Sigmoid colon (tissue), 7 donors: ENCODE data around the gene VILL. TPM values are rescaled to one million over a fixed set of nuclear protein-coding genes. Genes with fewer than 3 reads are reported as not detected.
A peak's percentile ranks its signal among the peaks of the same experiment; 100 is the strongest.

Source experiments
- DNase-seq: peaks from one replicate; pipeline ENCODE4 v3.0.0-alpha.2; 2019
- H3K27ac ChIP-seq, 4 donors: fragments of 200-600 bp; sonication (generic); one replicate each; pipeline ENCODE4 v1.5.1; 2016 to 2019; ENCODE audit warnings: mild to moderate bottlenecking in 1 of 4
- H3K27me3 ChIP-seq, 3 donors: fragments of 200-600 bp; sonication (generic); one replicate each; pipeline ENCODE4 v1.5.1; 2019; ENCODE audit warnings: mild to moderate bottlenecking in 1 of 3
- H3K36me3 ChIP-seq, 4 donors: fragments of 200-600 bp; sonication (generic); one replicate each; pipeline ENCODE4 v1.5.1; 2016 to 2019
- H3K4me1 ChIP-seq, 4 donors: fragments of 200-600 bp; sonication (generic); one replicate each; pipeline ENCODE4 v1.5.1; 2017 to 2019
- H3K4me3 ChIP-seq, 4 donors: fragments of 200-600 bp; sonication (generic); one replicate each; pipeline ENCODE4 v1.5.1; 2017 to 2019; ENCODE audit warnings: mild to moderate bottlenecking in 2 of 4, moderate library complexity in 1 of 4
- H3K9me3 ChIP-seq, 4 donors: fragments of 200-600 bp in 3 of 4; sonication (generic) in 3 of 4; one replicate each; pipeline versions ENCODE4 v1.5.1 to v1.6.1; 2013 to 2019
- CTCF ChIP-seq, 4 experiments: fragments of 450-650 bp in 3 of 4; fragments of 200-600 bp in 1 of 4; IDR thresholded peaks; one replicate each; pipeline ENCODE4 v1.5.1; 2016 to 2019; ENCODE audit warnings: antibody characterized with exemption in 4 of 4, mild to moderate bottlenecking in 3 of 4, moderate library complexity in 2 of 4
- EP300 ChIP-seq, 4 donors: sonication (generic); formaldehyde crosslinking; IDR thresholded peaks; one replicate each; pipeline ENCODE4 v1.6.1; 2017; ENCODE audit warnings: antibody characterized with exemption in 4 of 4
- POLR2A ChIP-seq, 2 donors: fragments of 450-650 bp; IDR thresholded peaks; one replicate each; pipeline ENCODE4 v1.6.1; 2016; ENCODE audit warnings: antibody characterized with exemption in 2 of 2, mild to moderate bottlenecking in 2 of 2, moderate library complexity in 2 of 2
- POLR2AphosphoS5 ChIP-seq, 4 donors: sonication (generic); formaldehyde crosslinking; IDR thresholded peaks; one replicate each; pipeline ENCODE4 v1.6.1; 2017; ENCODE audit warnings: antibody characterized with exemption in 4 of 4
- WGBS, 2 donors: extraction: QIAGEN DNeasy Blood & Tissue Kit; methylation state at CpG; one replicate each; pipeline ENCODE4 v1.1.7; 2013; 5-methylcytosine and 5-hydroxymethylcytosine counted together
- intact Hi-C: fragments of 100-400 bp; cut with DNase I; formaldehyde crosslinking; loops from one replicate; pipeline ENCODE4 v1.15.1; 2023
- polyA plus RNA-seq, 3 donors: library from polyadenylated mRNA; stranded (reverse); fragments of 200-250 nt; gene quantifications; one replicate each; pipeline ENCODE4 v1.2.3, GENCODE V29; 2013
- total RNA-seq, 4 donors: library from RNA; depleted of rRNA; stranded (reverse); fragments of >200 nt; gene quantifications; one replicate each; pipeline ENCODE4 v1.1.0, GENCODE V29; 2016
- donor health status: healthy with polysubstance abuse.
- donor health status: Bipolar disorder and iron deficiency.
- donor health status: healthy.

The VILL gene
- total and polyA plus RNA-seq, 7 donors, result 5.3 to 175 (median 8.3) TPM

GRCh38 chr3:38004415-38005075, 14.0 kb downstream of the VILL start:
- WGBS, 2 donors, result 17 to 63% methylated on average over 14 of the region's 14 CpGs
- Histone ChIP-seq H3K4me1 (peaks cover 0 to 16% (median 6%) of the 10 kb centered on the region in 4 donors), H3K9me3 (no peaks in the 10 kb centered on the region), H3K36me3 (peaks cover 0 to 46% (median 12%) of the 10 kb centered on the region in 4 donors), H3K27me3 (no peaks in the 10 kb centered on the region), H3K4me3 (no peak overlapping the region), H3K27ac (peak overlapping the region in 2 of 4 donors; percentile 25 to 46)
- DNase-seq, result peak; percentile 82
- TF ChIP-seq CTCF (IDR thresholded peaks at IDR 0.05) (peak; percentile 56 to 61 (median 60)), POLR2AphosphoS5 (IDR thresholded peaks at IDR 0.05) (no peak), POLR2A (IDR thresholded peaks at IDR 0.05) (no peak), EP300 (IDR thresholded peaks at IDR 0.05) (no peak)
- intact Hi-C loops, result no loop called here

GRCh38 chr3:38005076-38006020, 14.8 kb downstream of the VILL start:
- peaks cover 0 to 54% (median 12%) of the 10 kb centered on the region in 4 donors for H3K36me3 ChIP-seq
- H3K27me3 ChIP-seq, result no peaks in the 10 kb centered on the region
- no peaks in the 10 kb centered on the region for H3K9me3 ChIP-seq
- DNase-seq, result no peak
- H3K27ac ChIP-seq, result peak overlapping the region in 3 of 4 donors; percentile 11 to 46 (median 25)
- 21 to 65% methylated on average over 15 of the region's 15 CpGs for WGBS, 2 donors
- peaks cover 0 to 16% (median 6%) of the 10 kb centered on the region in 4 donors for H3K4me1 ChIP-seq
- intact Hi-C loops, result no loop called here
- no peak for TF ChIP-seq EP300 (IDR thresholded peaks at IDR 0.05)
- TF ChIP-seq POLR2AphosphoS5 (IDR thresholded peaks at IDR 0.05), result no peak
- TF ChIP-seq CTCF (IDR thresholded peaks at IDR 0.05), result no peak
- TF ChIP-seq POLR2A (IDR thresholded peaks at IDR 0.05), result no peak
- H3K4me3 ChIP-seq, result no peak overlapping the region

- intact Hi-C loops, result no loop called here
- peaks cover 0 to 16% (median 6%) of the 10 kb centered on the region in 4 donors for H3K4me1 ChIP-seq
- H3K27me3 ChIP-seq, result no peaks in the 10 kb centered on the region
- DNase-seq, result no peak
- 67 to 87% methylated on average over 5 of the region's 5 CpGs for WGBS, 2 donors
- H3K9me3 ChIP-seq, result no peaks in the 10 kb centered on the region
- peaks cover 0 to 60% (median 12%) of the 10 kb centered on the region in 4 donors for H3K36me3 ChIP-seq
- H3K4me3 ChIP-seq, result no peak overlapping the region
- TF ChIP-seq EP300 (IDR thresholded peaks at IDR 0.05) (no peak), POLR2AphosphoS5 (IDR thresholded peaks at IDR 0.05) (no peak), POLR2A (IDR thresholded peaks at IDR 0.05) (no peak), CTCF (IDR thresholded peaks at IDR 0.05) (no peak)
- H3K27ac ChIP-seq, result no peak overlapping the region
These were observed 15.4 kb downstream of the VILL start for GRCh38 chr3:38006031-38006430.

GRCh38 chr3:38006445-38006995, 15.9 kb downstream of the VILL start:
- no peak for DNase-seq
- H3K4me3 ChIP-seq, result no peak overlapping the region
- H3K36me3 ChIP-seq, result peaks cover 0 to 61% (median 12%) of the 10 kb centered on the region in 4 donors
- no peaks in the 10 kb centered on the region for H3K9me3 ChIP-seq
- no peaks in the 10 kb centered on the region for H3K27me3 ChIP-seq
- no peak overlapping the region for H3K27ac ChIP-seq
- TF ChIP-seq CTCF (IDR thresholded peaks at IDR 0.05), result no peak
- TF ChIP-seq POLR2A (IDR thresholded peaks at IDR 0.05), result no peak
- TF ChIP-seq EP300 (IDR thresholded peaks at IDR 0.05), result no peak
- no peak for TF ChIP-seq POLR2AphosphoS5 (IDR thresholded peaks at IDR 0.05)
- H3K4me1 ChIP-seq, result peaks cover 0 to 16% (median 6%) of the 10 kb centered on the region in 4 donors
- 93% methylated on average over 16 of the region's 16 CpGs for WGBS, 2 donors
- intact Hi-C loops, result no loop called here
